ENCODE measurements around the gene PHF13.

GRCh38 chr1:6599141-6599975 is 14.2 kb upstream of the PHF13 start:
- TF ChIP-seq CTCF (IDR thresholded peaks at IDR 0.05; ENCODE audit: poor library complexity) (no peak), EZH2 (IDR thresholded peaks at IDR 0.05; ENCODE audit: borderline replicate concordance) (no peak), EZH2phosphoT487 (IDR thresholded peaks at IDR 0.05; ENCODE audit: low read depth, severe bottlenecking, unreplicated experiment) (no peak)
